Stimulated activated naive CD8-positive, alpha-beta T cell treated with anti-CD3 and anti-CD28 coated beads, Interleukin-15, amount 100 ng/mL, for 72 hours (primary cell): ENCODE data around the gene KRT81.
"Not testable (repeated sequence)": the region's sequence is repeated elsewhere in the genome, so short reads cannot be mapped to it uniquely, and the experiment has no call there.

Source experiments
- ATAC-seq: fragments of 150-1000 bp; cut with Tn5 transposase; 2 replicates; pipeline ENCODE4 v1.10.0; 2021; ENCODE audit warnings: mild to moderate bottlenecking, moderate library complexity
- DNase-seq, 2 donors: peaks; one replicate each; pipeline ENCODE4 v3.0.0; 2021 to 2022
- H3K27ac Mint-ChIP-seq, 2 donors: one replicate each; pipeline ENCODE4 v1.8.0; 2022; ENCODE audit warnings: mild to moderate bottlenecking in 2 of 2, mixed read lengths in 2 of 2, moderate library complexity in 2 of 2
- H3K27me3 Mint-ChIP-seq: one replicate; pipeline ENCODE4 v1.8.0; 2022; ENCODE audit warnings: mixed read lengths
- H3K4me1 Mint-ChIP-seq: one replicate; pipeline ENCODE4 v1.8.0; 2022; ENCODE audit warnings: mild to moderate bottlenecking, mixed read lengths
- H3K4me3 Mint-ChIP-seq, 2 donors: one replicate each; pipeline ENCODE4 v1.8.0; 2022; ENCODE audit warnings: mild to moderate bottlenecking in 2 of 2, mixed read lengths in 2 of 2, moderate library complexity in 1 of 2
- H3K9me3 Mint-ChIP-seq, 2 donors: one replicate each; pipeline ENCODE4 v1.8.0; 2022; ENCODE audit warnings: mixed read lengths in 2 of 2

KRT81 gene

GRCh38 chr12:52323001-52323400, 31.7 kb upstream of the KRT81 start:
- DNase-seq, result no peak
- peaks cover 13% of the 10 kb centered on the region for H3K4me1 Mint-ChIP-seq
- peak overlapping the region in 1 of 2 donors; percentile 73 for H3K27ac Mint-ChIP-seq
- H3K27me3 Mint-ChIP-seq, result peaks cover 66% of the 10 kb centered on the region
- ATAC-seq, result no peak
- no peaks in the 10 kb centered on the region for H3K9me3 Mint-ChIP-seq
- H3K4me3 Mint-ChIP-seq, result no peak overlapping the region

GRCh38 chr12:52322069-52322468, 30.7 kb upstream of the KRT81 start:
- Mint-ChIP-seq H3K4me3 (no peak overlapping the region), H3K27me3 (peaks cover 61% of the 10 kb centered on the region), H3K4me1 (peaks cover 4% of the 10 kb centered on the region), H3K27ac (no peak overlapping the region), H3K9me3 (no peaks in the 10 kb centered on the region)
- DNase-seq (no peak), ATAC-seq (no peak)

DNA sequence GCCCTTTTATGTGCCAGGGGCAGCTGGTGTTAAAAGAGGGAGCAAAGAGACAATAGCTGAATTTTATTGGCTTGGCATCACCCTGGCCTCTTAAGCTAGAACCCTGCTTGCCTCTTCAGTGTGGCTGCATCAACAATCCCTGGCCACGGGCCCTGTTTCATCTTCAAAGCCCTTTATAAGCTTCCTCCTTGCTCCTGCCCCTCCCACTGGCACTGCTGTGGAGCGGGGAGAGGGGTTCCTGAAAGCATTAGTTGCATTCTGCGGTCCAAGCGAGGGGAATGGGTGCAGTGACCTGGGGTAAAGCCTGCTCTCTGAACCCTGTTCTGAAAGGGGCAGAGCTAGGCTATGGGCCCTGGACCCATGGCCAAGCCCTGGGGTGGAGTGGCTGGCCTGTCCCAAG, 30.1 kb upstream of the KRT81 start:
- H3K27me3 Mint-ChIP-seq, result peaks cover 55% of the 10 kb centered on the region
- H3K9me3 Mint-ChIP-seq, result no peaks in the 10 kb centered on the region
- DNase-seq, result no peak
- no peak overlapping the region for H3K27ac Mint-ChIP-seq
- no peak overlapping the region for H3K4me3 Mint-ChIP-seq
- H3K4me1 Mint-ChIP-seq, result no peaks in the 10 kb centered on the region
- no peak for ATAC-seq

DNA sequence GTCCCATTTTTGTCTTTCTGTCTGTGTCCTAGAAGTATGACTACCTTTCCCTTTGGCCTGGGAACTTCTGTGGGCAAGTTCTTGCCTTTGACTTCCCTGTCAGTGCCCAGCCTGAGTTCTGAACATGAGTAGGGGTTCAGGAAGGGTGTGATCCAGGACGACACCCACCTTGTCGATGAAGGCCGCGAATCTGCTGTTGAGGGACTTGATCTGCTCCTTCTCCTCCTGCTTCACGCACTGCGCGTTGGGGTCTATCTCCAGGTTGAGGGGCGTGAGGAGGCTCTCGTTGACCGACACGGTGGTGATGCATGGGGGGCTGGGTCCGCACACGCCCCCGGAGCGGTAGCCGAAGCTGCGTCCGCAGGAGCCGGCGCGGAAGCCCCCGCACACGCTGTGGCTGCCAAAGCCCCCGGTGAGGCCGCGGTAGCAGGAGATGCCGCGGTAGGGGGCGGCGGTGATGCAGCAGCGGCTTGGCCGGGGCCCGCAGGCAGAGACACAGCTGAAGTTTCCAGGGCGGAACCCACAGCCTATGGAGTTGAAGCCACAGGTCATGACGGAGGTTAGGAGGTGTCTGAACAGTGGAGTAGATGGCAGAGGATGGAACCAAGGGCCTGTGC, 29.6 kb upstream of the KRT81 start, which contains the start of gene KRT83:
Gene KRT83, minus strand, starts transcription at position 615 of the 617 bp plus-strand sequence. Its CDS starts 63 bp downstream, at position 552.
- H3K27ac Mint-ChIP-seq, result no peak within 1 kb of the TSS
- DNase-seq, result no peak
- H3K4me3 Mint-ChIP-seq, result no peak within 1 kb of the TSS
- ATAC-seq, result no peak
- no peaks in the 10 kb centered on the region for H3K9me3 Mint-ChIP-seq
- peaks cover 54% of the 10 kb centered on the region for H3K27me3 Mint-ChIP-seq
- no peaks in the 10 kb centered on the region for H3K4me1 Mint-ChIP-seq

DNA sequence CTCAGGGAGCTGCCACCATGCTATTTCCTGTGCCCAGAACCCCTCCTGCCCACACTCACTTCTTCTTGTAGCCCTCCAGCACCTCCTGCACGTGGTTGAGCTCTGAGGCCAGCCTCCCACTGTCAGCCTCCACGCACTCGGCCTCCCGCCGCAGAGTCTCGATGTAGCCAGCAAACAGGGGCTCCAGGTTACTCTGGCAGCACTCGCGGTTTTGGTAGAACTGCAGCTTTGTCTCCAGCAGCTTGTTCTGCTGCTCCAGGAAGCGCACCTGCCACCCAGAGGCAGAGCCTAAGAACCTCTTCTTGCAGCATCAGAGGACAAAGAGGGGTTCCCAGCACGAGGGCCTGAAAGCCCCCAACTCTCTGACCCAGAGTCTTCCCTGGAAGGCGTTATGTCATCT, 27.8 kb upstream of the KRT81 start:
- Mint-ChIP-seq H3K4me1 (no peaks in the 10 kb centered on the region), H3K27me3 (peaks cover 54% of the 10 kb centered on the region)

GRCh38 chr12:52318241-52318990, 27.1 kb upstream of the KRT81 start:
- Mint-ChIP-seq H3K4me1 (no peaks in the 10 kb centered on the region), H3K9me3 (no peaks in the 10 kb centered on the region), H3K27me3 (peaks cover 53% of the 10 kb centered on the region), H3K4me3 (no peak overlapping the region), H3K27ac (peak overlapping the region in 1 of 2 donors; percentile 28)
- ATAC-seq (no peak), DNase-seq (no peak)

More for the DNA sequence above, 27.8 kb upstream of the KRT81 start:
- Mint-ChIP-seq H3K4me3 (no peak overlapping the region), H3K27ac (no peak overlapping the region), H3K9me3 (no peaks in the 10 kb centered on the region)
- no peak for DNase-seq
- no peak for ATAC-seq

GRCh38 chr12:52317468-52318052, 26.2 kb upstream of the KRT81 start:
- Mint-ChIP-seq H3K27ac (no peak overlapping the region), H3K4me1 (no peaks in the 10 kb centered on the region), H3K9me3 (no peaks in the 10 kb centered on the region), H3K27me3 (peaks cover 53% of the 10 kb centered on the region), H3K4me3 (no peak overlapping the region)
- DNase-seq (no peak), ATAC-seq (no peak)

DNA sequence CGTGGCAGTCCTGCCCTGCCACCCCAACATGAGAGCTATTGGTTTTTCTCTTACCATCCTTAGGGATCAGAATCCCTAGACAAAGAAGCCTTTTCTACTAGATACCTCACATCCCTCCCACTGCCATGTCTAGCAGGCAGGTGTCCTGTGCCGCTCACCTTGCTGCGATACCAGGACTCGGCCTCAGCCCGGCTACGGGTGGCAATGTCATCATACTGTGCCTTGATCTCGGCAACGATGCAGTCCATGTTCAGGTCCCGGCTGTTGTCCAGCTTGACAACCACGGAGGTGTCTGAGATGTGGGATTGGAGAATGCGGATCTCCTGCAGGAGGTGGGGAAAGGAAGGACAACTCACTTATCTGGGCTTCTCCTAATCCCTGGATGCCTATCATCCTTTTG, 25.4 kb upstream of the KRT81 start:
- Mint-ChIP-seq H3K4me3 (no peak overlapping the region), H3K9me3 (no peaks in the 10 kb centered on the region), H3K27ac (no peak overlapping the region), H3K27me3 (peaks cover 53% of the 10 kb centered on the region), H3K4me1 (no peaks in the 10 kb centered on the region)
- ATAC-seq (no peak), DNase-seq (no peak)

GRCh38 chr12:52316290-52316689, 25.0 kb upstream of the KRT81 start:
- Mint-ChIP-seq H3K4me3 (no peak overlapping the region), H3K27me3 (peaks cover 53% of the 10 kb centered on the region), H3K27ac (no peak overlapping the region), H3K9me3 (no peaks in the 10 kb centered on the region), H3K4me1 (no peaks in the 10 kb centered on the region)
- DNase-seq (no peak), ATAC-seq (no peak)

DNA sequence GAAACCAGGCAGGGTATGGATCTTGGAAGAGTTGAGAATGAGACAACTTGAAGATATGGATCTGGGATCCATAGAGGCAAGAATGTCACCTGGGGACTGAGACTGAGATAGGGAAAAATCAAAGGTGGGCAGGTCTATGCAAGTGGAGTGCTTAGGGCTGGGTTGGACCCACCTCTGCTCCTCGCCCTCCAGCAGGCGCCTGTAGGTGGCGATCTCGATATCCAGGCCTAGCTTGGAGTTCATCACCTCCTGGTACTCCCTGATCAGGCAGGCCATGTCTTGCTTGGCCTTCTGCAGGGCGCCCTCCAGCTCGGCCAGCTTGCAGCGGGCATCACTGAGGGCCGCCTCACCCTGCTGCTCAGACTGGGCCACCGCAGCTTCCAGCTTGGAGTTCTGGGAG, 24.4 kb upstream of the KRT81 start:
- peaks cover 53% of the 10 kb centered on the region for H3K27me3 Mint-ChIP-seq
- H3K27ac Mint-ChIP-seq, H3K4me3 Mint-ChIP-seq, H3K4me1 Mint-ChIP-seq, H3K9me3 Mint-ChIP-seq: not testable (repeated sequence)
- DNase-seq, result peak in 1 of 2 donors; percentile 32
- peak; percentile 43 for ATAC-seq

- Mint-ChIP-seq H3K4me3 (no peak overlapping the region), H3K9me3 (no peaks in the 10 kb centered on the region), H3K4me1 (no peaks in the 10 kb centered on the region), H3K27me3 (peaks cover 53% of the 10 kb centered on the region), H3K27ac (no peak overlapping the region)
- no peak for DNase-seq
- ATAC-seq, result no peak
These were observed 23.2 kb upstream of the KRT81 start for GRCh38 chr12:52314511-52314910.

- Mint-ChIP-seq H3K27ac (peak overlapping the region in 1 of 2 donors; percentile 48), H3K4me1 (peaks cover 1% of the 10 kb centered on the region), H3K9me3 (no peaks in the 10 kb centered on the region), H3K4me3 (no peak overlapping the region), H3K27me3 (peaks cover 53% of the 10 kb centered on the region)
- ATAC-seq (no peak), DNase-seq (no peak)
These were observed 22.6 kb upstream of the KRT81 start for GRCh38 chr12:52313926-52314325.

- peak overlapping the region; percentile 48 to 77 for H3K27ac Mint-ChIP-seq
- no peak for ATAC-seq
- peaks cover 6% of the 10 kb centered on the region for H3K4me1 Mint-ChIP-seq
- peaks cover 53% of the 10 kb centered on the region for H3K27me3 Mint-ChIP-seq
- no peak overlapping the region for H3K4me3 Mint-ChIP-seq
- DNase-seq, result no peak
- no peaks in the 10 kb centered on the region for H3K9me3 Mint-ChIP-seq
These were observed 22.1 kb upstream of the KRT81 start for GRCh38 chr12:52313461-52313860.

DNA sequence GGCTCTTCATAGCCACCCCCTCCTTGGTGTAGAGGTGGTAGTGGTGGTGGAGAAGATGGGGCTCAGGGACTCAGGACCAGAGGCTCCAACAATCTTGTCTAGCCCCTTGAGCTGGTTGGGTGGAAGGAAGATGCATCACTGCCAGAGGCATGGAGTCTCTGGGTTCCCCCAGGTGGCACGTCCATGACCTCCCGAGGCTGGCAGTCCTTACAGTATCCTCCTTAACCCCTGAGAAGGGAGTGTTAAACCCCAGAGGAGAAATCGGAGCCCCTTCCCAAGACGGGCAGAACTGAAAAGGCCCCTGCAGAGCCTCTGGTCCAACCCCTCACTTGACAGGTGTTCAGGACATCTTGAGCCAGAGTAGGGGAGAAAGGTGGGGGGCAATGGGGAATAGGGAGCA, 20.8 kb upstream of the KRT81 start:
- no peaks in the 10 kb centered on the region for H3K9me3 Mint-ChIP-seq
- no peak for ATAC-seq

DNA sequence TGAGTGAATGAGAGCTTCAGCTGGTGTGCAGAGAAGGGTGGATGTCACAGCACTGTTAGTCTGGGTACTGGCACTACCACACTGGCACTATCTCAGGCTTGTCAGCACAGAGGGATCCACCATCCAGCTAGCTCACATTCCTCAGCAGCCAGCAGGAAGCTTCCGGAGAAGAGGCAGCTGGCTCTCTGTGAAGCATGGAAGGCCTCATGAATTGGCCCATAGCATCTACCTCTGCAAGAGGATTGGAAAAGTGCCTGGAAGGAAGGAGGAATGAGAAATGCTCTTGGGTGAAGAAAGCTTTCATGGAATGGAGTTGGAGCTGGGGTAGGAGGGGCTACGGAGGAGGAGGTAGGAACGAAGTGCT, 19.9 kb upstream of the KRT81 start:
- Mint-ChIP-seq H3K27ac (no peak overlapping the region), H3K27me3 (peaks cover 72% of the 10 kb centered on the region)
- no peak for ATAC-seq

More for the DNA sequence above, 20.8 kb upstream of the KRT81 start:
- H3K27me3 Mint-ChIP-seq, result peaks cover 64% of the 10 kb centered on the region
- peaks cover 12% of the 10 kb centered on the region for H3K4me1 Mint-ChIP-seq
- DNase-seq, result no peak
- H3K27ac Mint-ChIP-seq, result no peak overlapping the region
- no peak overlapping the region for H3K4me3 Mint-ChIP-seq

GRCh38 chr12:52310622-52311284, 19.4 kb upstream of the KRT81 start:
- Mint-ChIP-seq H3K4me1 (peaks cover 17% of the 10 kb centered on the region), H3K9me3 (no peaks in the 10 kb centered on the region)

More for the DNA sequence above, 19.9 kb upstream of the KRT81 start:
- Mint-ChIP-seq H3K4me1 (peaks cover 12% of the 10 kb centered on the region), H3K4me3 (no peak overlapping the region), H3K9me3 (no peaks in the 10 kb centered on the region)
- DNase-seq, result no peak

More at GRCh38 chr12:52310622-52311284, 19.4 kb upstream of the KRT81 start:
- H3K27ac Mint-ChIP-seq, result no peak overlapping the region
- peaks cover 77% of the 10 kb centered on the region for H3K27me3 Mint-ChIP-seq
- DNase-seq, result no peak
- H3K4me3 Mint-ChIP-seq, result no peak overlapping the region
- no peak for ATAC-seq
